GM12891 (cell line): Measurements from ENCODE around the gene FAM3D.

Source experiments
- POLR2A ChIP-seq: IDR thresholded peaks from 2 replicates; pipeline ENCODE4 v1.6.1; 2011; ENCODE audit warnings: low read depth, low read length, control low read depth
- POLR2AphosphoS5 ChIP-seq: IDR thresholded peaks from 2 replicates; pipeline ENCODE4 v1.6.1; 2011; ENCODE audit warnings: low read depth, low read length, control low read depth
- POU2F2 ChIP-seq: IDR thresholded peaks from 2 replicates; pipeline ENCODE4 v1.6.1; 2011; ENCODE audit warnings: low read depth, mild to moderate bottlenecking, control low read depth, low read length, moderate library complexity

- TF ChIP-seq POLR2A (no peak), POLR2AphosphoS5 (no peak), POU2F2 (no peak)
Observed at GRCh38 chr3:58608648-58609047, 57.9 kb downstream of the FAM3D start.
